ENCODE measurements around the gene ZNF630.
"Not testable (repeated sequence)": the region's sequence is repeated elsewhere in the genome, so short reads cannot be mapped to it uniquely, and the experiment has no call there.

DNA sequence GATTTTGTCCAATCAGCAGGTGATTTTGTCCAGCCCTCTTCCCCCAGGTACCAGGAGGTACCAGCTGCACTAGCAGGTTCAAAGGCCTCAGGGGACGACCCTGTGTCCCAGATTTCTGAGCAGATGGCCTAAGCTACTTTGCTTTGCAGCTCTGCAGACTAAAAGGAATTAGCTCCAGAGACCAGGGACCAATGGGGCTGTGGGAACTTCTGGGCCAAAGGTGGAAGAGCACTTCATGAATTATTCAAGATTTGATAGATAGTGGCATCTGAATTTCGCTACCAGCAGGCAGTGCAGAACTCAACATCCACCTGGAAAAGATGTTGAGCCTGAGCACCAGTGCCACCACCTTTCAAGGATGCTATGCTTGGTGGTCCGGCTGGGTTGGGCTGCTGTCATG, 21.1 kb upstream of the ZNF630 start:
- not testable (repeated sequence) for TF ChIP-seq SMC3 (IDR thresholded peaks at IDR 0.05; ENCODE audit: low read depth, low read length); FOSL2 (IDR thresholded peaks at IDR 0.05; ENCODE audit: borderline replicate concordance, low read depth); TCF12 (IDR thresholded peaks at IDR 0.05); TEAD4 (IDR thresholded peaks at IDR 0.05; ENCODE audit: borderline replicate concordance, insufficient read depth); YY1 (IDR thresholded peaks at IDR 0.05; ENCODE audit: low read depth); JUND (IDR thresholded peaks at IDR 0.05); EZH2phosphoT487 (IDR thresholded peaks at IDR 0.05; ENCODE audit: borderline replicate concordance, low read depth); POLR2AphosphoS5 (IDR thresholded peaks at IDR 0.05; ENCODE audit: low read depth, low read length); EP300 (IDR thresholded peaks at IDR 0.05; ENCODE audit: borderline replicate concordance in 1 of 2, low read depth in 1 of 2, low read length in 1 of 2); TAF1 (IDR thresholded peaks at IDR 0.05; ENCODE audit: borderline replicate concordance, low read depth, low read length); CHD2 (IDR thresholded peaks at IDR 0.05; ENCODE audit: low read length, partially characterized antibody)
- TF ChIP-seq, protein P1, sequence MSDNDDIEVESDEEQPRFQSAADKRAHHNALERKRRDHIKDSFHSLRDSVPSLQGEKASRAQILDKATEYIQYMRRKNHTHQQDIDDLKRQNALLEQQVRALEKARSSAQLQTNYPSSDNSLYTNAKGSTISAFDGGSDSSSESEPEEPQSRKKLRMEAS (IDR thresholded peaks at IDR 0.05; ENCODE audit: low read depth), result not testable (repeated sequence)
- TF ChIP-seq, protein P2, sequence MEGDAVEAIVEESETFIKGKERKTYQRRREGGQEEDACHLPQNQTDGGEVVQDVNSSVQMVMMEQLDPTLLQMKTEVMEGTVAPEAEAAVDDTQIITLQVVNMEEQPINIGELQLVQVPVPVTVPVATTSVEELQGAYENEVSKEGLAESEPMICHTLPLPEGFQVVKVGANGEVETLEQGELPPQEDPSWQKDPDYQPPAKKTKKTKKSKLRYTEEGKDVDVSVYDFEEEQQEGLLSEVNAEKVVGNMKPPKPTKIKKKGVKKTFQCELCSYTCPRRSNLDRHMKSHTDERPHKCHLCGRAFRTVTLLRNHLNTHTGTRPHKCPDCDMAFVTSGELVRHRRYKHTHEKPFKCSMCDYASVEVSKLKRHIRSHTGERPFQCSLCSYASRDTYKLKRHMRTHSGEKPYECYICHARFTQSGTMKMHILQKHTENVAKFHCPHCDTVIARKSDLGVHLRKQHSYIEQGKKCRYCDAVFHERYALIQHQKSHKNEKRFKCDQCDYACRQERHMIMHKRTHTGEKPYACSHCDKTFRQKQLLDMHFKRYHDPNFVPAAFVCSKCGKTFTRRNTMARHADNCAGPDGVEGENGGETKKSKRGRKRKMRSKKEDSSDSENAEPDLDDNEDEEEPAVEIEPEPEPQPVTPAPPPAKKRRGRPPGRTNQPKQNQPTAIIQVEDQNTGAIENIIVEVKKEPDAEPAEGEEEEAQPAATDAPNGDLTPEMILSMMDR (IDR thresholded peaks at IDR 0.05), result not testable (repeated sequence)
